ENCODE measurements around the gene LRRC32. TPM values are rescaled to one million over a fixed set of nuclear protein-coding genes. Genes with fewer than 3 reads are reported as not detected.

The LRRC32 gene
- total RNA-seq, 4 donors from 2014 or later: 19.1 to 87.5 (median 45.3) TPM

- no peaks in the 10 kb centered on the region for H3K9me3 ChIP-seq
- intact Hi-C loops (cut with DNase I): no loop called here
- 77% methylated on average over 15 of the region's 16 CpGs for WGBS
Observed at GRCh38 chr11:76686261-76687079, 15.9 kb upstream of the LRRC32 start.

GRCh38 chr11:76685831-76686230 lies 15.3 kb upstream of the LRRC32 start:
- TF ChIP-seq EP300 (IDR thresholded peaks at IDR 0.05): no peak
- TF ChIP-seq CTCF (IDR thresholded peaks at IDR 0.05): no peak
- TF ChIP-seq POLR2A (IDR thresholded peaks at IDR 0.05; ENCODE audit: low read depth): no peak
- no peak for TF ChIP-seq POLR2AphosphoS5 (IDR thresholded peaks at IDR 0.05)
- DNase-seq (ENCODE audit: extremely low spot score): no peak
- H3K9me3 ChIP-seq: no peaks in the 10 kb centered on the region
- H3K4me3 ChIP-seq: no peak overlapping the region
- no peaks in the 10 kb centered on the region for H3K27me3 ChIP-seq
- no peak overlapping the region for H3K27ac ChIP-seq (replicated peaks in 1 of 4)
- intact Hi-C loops (cut with DNase I): no loop called here
- H3K4me1 ChIP-seq: peaks cover under 1 to 2% (median 1%) of the 10 kb centered on the region in 4 donors
- 69% methylated on average over 5 of the region's 7 CpGs for WGBS
- no peaks in the 10 kb centered on the region for H3K36me3 ChIP-seq

More at GRCh38 chr11:76686261-76687079, 15.9 kb upstream of the LRRC32 start:
- Histone ChIP-seq H3K4me3 (no peak overlapping the region), H3K4me1 (no peaks in the 10 kb centered on the region), H3K27ac (replicated peaks in 1 of 4) (no peak overlapping the region), H3K36me3 (no peaks in the 10 kb centered on the region), H3K27me3 (no peaks in the 10 kb centered on the region)
- DNase-seq (ENCODE audit: extremely low spot score): no peak
- TF ChIP-seq POLR2A (IDR thresholded peaks at IDR 0.05; ENCODE audit: low read depth) (no peak), EP300 (IDR thresholded peaks at IDR 0.05) (no peak), POLR2AphosphoS5 (IDR thresholded peaks at IDR 0.05) (no peak), CTCF (IDR thresholded peaks at IDR 0.05) (no peak)

GRCh38 chr11:76685237-76685636 lies 14.7 kb upstream of the LRRC32 start:
- Histone ChIP-seq H3K27me3 (no peaks in the 10 kb centered on the region), H3K36me3 (no peaks in the 10 kb centered on the region), H3K9me3 (no peaks in the 10 kb centered on the region), H3K27ac (replicated peaks in 1 of 4) (no peak overlapping the region), H3K4me3 (no peak overlapping the region), H3K4me1 (peaks cover 4 to 8% (median 6%) of the 10 kb centered on the region in 4 donors)
- intact Hi-C loops (cut with DNase I): no loop called here
- DNase-seq (ENCODE audit: extremely low spot score): no peak
- TF ChIP-seq CTCF (IDR thresholded peaks at IDR 0.05) (no peak), POLR2A (IDR thresholded peaks at IDR 0.05; ENCODE audit: low read depth) (no peak), EP300 (IDR thresholded peaks at IDR 0.05) (no peak), POLR2AphosphoS5 (IDR thresholded peaks at IDR 0.05) (no peak)
- WGBS: 83% methylated on average over 9 of the region's 9 CpGs

- TF ChIP-seq CTCF (IDR thresholded peaks at IDR 0.05) (no peak), EP300 (IDR thresholded peaks at IDR 0.05) (no peak), POLR2AphosphoS5 (IDR thresholded peaks at IDR 0.05) (no peak), POLR2A (IDR thresholded peaks at IDR 0.05; ENCODE audit: low read depth) (no peak)
- intact Hi-C loops (cut with DNase I): loop anchor here (5.0 kb wide), 1 partner anchor 132 kb away; no protein-coding TSS in a partner anchor
- Histone ChIP-seq H3K4me1 (peaks cover 4 to 8% (median 6%) of the 10 kb centered on the region in 4 donors), H3K9me3 (no peaks in the 10 kb centered on the region), H3K27me3 (no peaks in the 10 kb centered on the region), H3K4me3 (no peak overlapping the region), H3K27ac (replicated peaks in 1 of 4) (no peak overlapping the region), H3K36me3 (no peaks in the 10 kb centered on the region)
- no peak for DNase-seq (ENCODE audit: extremely low spot score)
- 92% methylated on average over 5 of the region's 5 CpGs for WGBS
Observed at GRCh38 chr11:76684516-76684915, 14.0 kb upstream of the LRRC32 start.
